ENCODE measurements around the gene PNKP.

Gene PNKP

GRCh38 chr19:49860336-49861102 lies 6.9 kb downstream of the PNKP start:
- no peak for DNase-seq (ENCODE audit: low read depth, low spot score)

GRCh38 chr19:49859682-49860335 lies 7.6 kb downstream of the PNKP start:
- DNase-seq (ENCODE audit: low read depth, low spot score) = no peak

GRCh38 chr19:49858088-49858985 lies 9.0 kb downstream of the PNKP start:
- no peak for DNase-seq (ENCODE audit: low read depth, low spot score)

DNA sequence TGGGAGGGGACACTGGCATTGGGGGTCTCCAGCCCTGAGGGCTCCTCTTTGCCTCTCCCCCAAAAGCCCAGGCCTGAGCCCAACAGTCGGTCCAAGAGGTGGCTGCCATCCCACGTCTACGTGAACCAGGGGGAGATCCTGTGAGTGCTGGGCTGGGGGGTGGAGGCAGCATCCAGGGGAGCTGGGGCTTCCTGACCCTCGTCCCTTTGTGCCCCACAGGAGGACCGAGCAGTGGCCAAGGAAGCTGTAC lies 9.6 kb downstream of the PNKP start:
- no peak for DNase-seq (ENCODE audit: low read depth, low spot score)

DNA sequence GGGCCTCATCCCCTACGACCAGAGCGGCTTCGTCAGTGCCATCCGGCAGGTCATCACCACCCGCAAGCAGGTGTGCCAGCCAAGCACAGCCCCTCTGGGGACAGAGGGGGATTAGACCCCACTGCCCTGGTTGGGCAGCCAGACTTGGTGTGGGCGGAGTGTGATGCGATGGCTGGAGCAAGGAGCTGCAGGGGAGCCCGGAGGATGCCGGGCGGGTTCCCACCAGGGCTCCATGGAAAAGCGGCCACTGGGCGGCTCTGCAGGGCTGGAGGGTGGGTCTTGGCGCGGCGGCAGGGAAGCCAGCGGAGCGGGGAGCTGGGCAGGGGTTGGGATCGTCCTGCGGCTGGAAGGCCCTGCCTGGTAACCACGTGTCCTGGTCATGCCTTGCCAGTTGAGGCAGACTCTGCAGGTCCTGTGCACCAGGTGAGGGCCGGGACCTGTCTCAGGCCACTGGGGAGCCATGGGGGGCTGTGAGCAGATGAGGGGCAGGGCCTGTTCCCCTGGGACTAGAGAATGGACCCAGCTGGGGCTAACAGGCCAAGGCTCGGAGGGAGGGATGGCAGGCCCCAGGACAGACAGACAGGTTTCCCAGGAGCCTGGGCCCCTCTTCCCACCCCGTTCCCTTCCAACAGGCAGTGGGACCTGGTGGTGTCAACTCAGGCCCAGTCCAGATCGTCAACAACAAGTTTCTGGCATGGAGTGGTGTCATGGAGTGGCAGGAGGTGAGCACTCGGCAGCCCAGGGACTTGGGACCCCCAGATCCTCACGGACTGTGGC lies 10.1 kb downstream of the PNKP start:
- no peak for DNase-seq (ENCODE audit: low read depth, low spot score)

DNA sequence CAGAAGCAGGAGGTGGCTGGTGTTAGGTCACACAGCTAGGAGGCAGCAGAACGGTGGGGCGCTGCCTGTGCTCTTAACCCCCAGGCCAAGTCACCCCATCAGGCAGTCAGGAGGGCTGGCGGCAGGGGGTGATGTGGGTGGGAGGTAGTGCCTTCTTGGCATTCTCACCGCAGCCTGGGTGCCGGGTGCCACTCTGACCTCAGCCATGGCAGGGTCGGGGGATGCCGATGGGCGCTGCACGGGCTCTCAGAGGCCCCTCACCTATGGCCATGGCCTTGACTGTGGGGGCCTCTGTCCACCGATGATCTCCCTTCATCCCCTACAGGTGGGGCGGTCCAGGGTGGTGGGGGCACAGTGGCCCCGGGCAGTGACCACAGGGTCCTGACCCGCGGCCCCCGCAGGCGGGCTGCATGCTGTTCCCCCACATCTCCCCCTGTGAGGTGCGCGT lies 10.8 kb downstream of the PNKP start:
- DNase-seq (ENCODE audit: low read depth, low spot score) = no peak

GRCh38 chr19:49855676-49856573 lies 11.5 kb downstream of the PNKP start:
- no peak for DNase-seq (ENCODE audit: low read depth, low spot score)

DNA sequence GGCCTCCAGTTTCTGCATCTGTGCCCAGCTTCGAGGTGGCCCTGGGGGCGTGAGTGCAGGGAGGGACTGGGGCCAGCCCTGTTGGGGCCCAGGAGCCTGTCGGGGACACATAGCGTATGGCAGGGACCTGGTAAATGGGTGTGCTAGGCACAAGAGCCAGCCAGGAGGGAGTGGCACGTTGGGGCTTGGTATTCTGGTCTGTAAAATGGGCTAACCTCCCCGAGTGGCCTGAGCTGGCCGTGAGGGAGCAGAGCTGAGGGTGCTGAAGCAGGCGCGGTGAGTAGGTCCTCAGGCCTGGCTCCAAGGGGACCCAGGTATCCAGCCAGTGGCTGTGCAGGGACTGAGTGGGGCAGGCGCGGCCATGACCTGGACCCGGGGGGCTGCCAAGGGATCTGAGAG lies 12.1 kb downstream of the PNKP start:
- no peak for DNase-seq (ENCODE audit: low read depth, low spot score)

DNA sequence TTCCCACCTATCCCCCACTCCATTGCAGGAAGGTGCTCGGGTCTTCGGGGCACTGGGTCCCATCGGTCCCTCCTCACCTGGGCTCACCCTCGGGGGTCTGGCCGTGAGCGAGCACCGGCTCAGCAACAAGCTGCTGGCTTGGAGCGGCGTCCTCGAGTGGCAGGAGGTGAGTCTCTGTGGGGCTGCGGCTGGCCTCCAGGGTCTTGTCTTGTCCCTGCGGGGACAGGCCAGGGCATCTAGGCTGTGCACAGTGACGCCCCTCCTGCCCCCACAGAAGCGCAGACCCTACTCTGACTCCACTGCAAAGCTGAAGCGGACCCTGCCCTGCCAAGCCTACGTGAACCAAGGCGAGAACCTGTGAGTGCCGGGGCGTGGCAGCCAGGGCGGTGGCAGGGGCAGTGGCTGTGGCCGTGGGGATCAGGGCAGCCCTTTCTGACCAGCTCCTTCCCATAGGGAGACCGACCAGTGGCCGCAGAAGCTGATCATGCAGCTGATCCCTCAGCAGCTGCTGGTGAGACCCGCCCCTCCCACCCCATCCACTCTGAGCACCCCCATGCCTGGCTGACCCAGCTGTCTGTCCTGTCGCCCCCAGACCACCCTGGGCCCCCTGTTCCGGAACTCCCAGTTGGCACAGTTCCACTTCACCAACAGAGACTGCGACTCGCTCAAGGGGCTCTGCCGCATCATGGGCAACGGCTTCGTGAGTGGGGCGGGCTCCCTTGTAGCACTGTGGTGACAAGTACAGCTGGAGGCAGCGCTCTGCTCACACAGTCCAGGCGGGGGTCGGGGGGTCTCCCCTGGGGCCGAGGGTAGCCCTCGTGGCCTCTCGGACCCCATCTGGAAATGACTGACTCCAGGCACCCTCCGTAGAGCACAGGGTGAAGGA lies 12.8 kb downstream of the PNKP start:
- no peak for DNase-seq (ENCODE audit: low read depth, low spot score)

DNA sequence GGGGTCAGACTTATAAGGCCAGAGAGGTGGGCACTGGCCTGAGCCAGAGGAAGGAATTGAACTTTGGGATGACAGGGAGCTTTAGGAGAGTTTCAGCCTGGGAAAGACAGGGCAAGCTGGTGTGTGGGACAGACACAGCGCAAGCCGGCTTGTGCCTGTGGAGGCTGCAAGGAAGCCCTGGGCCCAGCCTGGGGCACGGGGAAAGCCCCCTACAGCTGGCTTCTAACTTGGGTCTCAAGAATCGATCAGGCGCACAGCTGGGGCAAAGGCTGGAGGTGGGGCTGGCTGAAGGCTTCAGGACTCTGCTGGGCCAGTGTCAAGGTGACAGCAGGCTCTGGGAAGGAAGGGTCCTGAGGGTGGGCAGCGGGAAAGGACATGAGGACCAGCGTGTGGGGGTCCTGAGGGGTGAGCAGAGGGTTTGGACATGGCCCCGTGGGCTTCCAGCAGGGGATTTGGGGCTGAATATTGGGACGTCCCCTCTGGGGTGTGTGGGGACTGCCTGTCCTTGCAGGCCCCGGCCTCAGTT lies 13.5 kb downstream of the PNKP start:
- DNase-seq (ENCODE audit: low read depth, low spot score) = no peak

- DNase-seq (ENCODE audit: low read depth, low spot score) = no peak
Observed at GRCh38 chr19:49852631-49853126, 14.7 kb downstream of the PNKP start.

- no peak for DNase-seq (ENCODE audit: low read depth, low spot score)
Observed at GRCh38 chr19:49851456-49852259, 15.7 kb downstream of the PNKP start.

DNA sequence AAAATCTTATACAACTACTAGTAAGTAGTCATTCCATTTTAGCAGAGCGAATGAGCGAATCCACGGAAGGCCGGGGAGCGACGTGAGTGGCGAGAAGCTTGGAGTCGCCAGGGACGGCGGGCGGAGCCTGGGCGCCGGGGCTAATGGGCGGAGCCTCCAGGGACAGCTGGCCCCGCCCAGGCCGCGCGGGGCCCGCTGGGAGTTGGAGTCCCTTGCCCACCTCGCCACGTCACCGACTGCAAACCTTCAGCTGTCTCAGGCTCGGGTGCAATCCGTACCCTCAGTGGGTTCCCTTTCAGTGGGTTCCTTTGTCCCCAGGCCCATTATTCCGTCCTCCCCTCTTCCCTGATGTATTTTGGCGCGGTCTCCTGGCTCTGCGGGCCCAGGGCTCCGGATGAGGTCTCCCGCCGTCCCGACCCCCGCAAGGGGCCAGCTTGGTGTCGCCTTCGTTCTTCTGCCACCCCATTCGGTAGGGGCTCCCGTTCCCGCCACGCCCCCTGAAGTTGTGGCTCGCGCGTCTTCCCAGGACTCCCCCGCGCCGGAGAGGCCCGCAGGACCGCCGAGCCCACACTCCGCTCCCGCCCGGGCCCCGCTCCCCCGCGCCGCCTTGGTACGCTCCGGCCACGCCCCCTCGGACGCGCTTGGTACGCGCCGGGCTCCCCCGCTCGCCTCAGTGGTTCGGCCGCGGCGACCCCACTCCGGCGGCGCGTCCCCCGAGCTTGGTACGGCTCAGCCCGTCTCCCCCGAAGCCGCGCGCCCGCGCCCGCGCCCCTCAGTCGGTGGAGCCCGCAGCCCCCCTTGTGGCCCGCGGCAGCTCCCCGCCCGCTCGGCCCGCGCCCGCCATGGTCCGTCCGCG lies 16.7 kb downstream of the PNKP start, which contains the start of gene PTOV1:
Gene PTOV1 (plus strand): TSS at position 673 of the 856 bp plus-strand sequence.
- no peak for DNase-seq (ENCODE audit: low read depth, low spot score)

DNA sequence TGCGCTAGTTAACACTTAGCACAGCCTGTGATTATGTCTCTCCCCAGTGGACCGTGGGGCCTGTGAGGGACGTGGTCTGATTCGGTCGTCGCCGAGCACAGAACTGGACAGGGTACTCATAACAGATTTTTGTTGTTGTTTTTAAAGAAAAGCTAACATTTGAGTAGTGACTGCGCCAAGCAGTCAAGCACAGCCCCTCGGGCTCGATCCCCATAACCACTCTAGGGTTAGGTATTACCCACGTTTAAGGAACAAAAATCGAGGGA lies 17.2 kb downstream of the PNKP start:
- no peak for DNase-seq (ENCODE audit: low read depth, low spot score)

DNA sequence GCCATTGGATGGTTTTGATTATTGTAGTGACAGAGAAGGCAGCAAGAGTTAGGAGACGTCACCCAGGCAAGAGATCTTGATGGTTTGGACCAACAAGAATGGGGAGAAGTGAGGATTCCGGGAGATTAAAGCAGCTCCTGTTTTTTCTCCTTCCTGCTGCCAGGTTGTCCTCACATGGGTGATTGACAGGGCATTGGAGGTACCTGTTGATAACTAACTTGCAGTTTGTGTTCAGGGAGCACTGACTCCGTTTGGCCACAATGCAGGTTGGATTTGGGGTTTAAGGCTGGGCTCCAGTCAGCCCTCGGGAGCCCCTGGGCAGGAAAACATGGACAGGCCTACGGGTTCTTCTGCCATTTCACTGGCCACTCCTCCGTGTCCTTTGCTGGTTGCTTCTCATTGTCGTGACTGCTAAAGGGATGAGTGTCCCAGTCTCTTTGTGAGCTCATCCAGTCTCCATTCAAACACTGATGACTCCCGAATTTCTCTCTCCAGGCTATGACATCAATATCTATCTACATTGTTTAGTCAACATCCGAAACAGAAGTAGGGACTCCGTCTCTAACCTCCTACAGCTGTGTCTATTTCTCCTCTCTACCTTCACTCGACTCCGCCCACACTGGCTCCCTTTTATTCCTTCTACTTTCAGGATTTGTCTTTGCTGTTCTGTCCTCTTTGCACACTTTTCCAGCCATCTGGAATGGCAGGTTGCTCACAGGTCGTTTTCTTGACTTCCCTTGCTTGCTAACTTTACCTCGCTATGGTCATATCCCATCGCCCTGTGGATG lies 17.7 kb downstream of the PNKP start:
- DNase-seq (ENCODE audit: low read depth, low spot score) = no peak

DNA sequence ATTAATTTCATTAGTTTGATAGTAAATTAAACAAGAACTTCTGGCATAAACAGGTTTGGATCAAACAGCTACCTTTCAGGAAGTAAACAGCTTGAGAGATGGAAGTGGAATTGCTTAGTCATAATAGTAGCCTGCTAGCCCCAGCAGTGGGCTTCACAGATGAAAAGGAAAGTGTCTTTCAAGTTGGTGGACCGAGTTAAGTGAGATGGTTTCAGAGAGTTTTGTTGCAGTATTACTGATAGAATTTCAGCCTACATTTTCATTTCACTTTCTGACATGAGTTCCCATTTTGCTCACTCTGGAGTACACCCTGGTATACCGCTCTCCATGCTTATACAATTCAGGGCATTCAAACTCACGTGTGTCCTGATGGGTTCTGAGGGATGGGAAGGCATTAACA lies 18.4 kb downstream of the PNKP start:
- no peak for DNase-seq (ENCODE audit: low read depth, low spot score)
